ENCODE measurements around the gene NRIP1. TPM values are rescaled to one million over a fixed set of nuclear protein-coding genes. Genes with fewer than 3 reads are reported as not detected.

Gene NRIP1
- total RNA-seq, 2 donors from 2014 or later = 11.9 to 30.9 TPM

DNA sequence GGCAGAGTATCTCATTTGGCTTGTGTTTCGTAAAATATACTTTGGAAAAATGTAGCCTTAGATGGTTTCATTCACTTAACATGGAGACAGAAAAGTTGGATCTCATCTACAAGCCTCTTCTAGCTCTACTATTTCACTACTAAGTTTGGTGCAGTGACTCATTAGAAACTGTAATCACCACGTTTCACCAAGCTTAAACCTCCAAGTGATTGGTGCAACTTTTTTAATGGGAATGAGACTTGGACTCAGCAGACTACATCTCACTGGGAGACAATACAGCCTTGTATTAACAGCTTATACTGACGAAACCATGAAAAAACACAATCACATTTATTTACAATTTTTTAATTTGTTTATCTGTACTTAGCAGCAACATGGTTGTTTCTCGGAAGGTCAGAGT is 29.9 kb upstream of the NRIP1 start:
- Histone ChIP-seq H3K9me3 (no peaks in the 10 kb centered on the region), H3K27ac (no peak overlapping the region), H3K27me3 (replicated peaks; ENCODE audit: insufficient read depth) (no peaks in the 10 kb centered on the region), H3K4me3 (no peak overlapping the region), H3K4me1 (ENCODE audit: control insufficient read depth in 1 of 2, low read depth in 2 of 2) (no peaks in the 10 kb centered on the region), H3K36me3 (no peaks in the 10 kb centered on the region)
- no peak for ATAC-seq (ENCODE audit: insufficient number of reproducible peaks, low FRiP score, low read depth)
- TF ChIP-seq, protein P1, sequence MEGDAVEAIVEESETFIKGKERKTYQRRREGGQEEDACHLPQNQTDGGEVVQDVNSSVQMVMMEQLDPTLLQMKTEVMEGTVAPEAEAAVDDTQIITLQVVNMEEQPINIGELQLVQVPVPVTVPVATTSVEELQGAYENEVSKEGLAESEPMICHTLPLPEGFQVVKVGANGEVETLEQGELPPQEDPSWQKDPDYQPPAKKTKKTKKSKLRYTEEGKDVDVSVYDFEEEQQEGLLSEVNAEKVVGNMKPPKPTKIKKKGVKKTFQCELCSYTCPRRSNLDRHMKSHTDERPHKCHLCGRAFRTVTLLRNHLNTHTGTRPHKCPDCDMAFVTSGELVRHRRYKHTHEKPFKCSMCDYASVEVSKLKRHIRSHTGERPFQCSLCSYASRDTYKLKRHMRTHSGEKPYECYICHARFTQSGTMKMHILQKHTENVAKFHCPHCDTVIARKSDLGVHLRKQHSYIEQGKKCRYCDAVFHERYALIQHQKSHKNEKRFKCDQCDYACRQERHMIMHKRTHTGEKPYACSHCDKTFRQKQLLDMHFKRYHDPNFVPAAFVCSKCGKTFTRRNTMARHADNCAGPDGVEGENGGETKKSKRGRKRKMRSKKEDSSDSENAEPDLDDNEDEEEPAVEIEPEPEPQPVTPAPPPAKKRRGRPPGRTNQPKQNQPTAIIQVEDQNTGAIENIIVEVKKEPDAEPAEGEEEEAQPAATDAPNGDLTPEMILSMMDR (IDR thresholded peaks at IDR 0.05) = no peak
- no peak for DNase-seq (ENCODE audit: low spot score)

DNA sequence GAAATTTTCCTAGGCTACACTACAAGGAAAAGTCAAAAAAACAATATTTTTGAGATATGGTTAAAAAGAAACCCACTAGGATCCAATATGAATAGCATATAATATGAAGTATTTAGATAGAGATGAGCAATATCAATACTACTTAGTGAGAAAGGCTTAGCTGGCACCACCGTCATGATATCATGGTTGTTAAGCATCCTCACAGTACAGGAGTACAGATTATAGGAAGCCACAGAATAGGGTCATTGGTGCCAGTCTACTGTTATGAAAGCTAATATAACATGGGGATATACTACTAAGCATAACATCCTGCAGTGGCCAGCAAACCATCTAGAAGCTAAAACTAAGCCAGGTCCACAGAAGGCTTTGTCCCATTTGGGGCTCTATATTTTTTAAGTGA is 28.4 kb upstream of the NRIP1 start:
- no peak for ATAC-seq (ENCODE audit: insufficient number of reproducible peaks, low FRiP score, low read depth)
- no peak overlapping the region for H3K4me3 ChIP-seq

DNA sequence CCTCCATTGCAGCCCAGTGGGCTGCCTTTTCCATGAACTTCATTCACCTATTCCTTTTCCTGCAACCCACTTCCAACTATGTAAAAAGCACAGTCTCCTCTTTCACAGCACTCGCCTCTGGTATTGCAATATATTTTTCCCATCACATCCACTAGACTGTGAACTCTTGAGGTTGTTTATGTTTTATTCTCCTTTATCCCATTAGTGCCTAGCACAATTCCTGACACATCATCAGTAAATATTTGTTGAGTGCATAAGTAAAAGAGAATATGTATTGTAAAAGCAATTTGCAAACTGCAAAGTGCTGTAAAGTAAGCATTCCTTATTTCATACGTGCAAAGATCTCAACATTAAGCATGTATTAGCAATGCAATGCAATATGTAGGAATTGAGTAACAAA is 27.9 kb upstream of the NRIP1 start:
- H3K36me3 ChIP-seq = no peaks in the 10 kb centered on the region
- TF ChIP-seq, protein P1 (IDR thresholded peaks at IDR 0.05) = no peak
- no peaks in the 10 kb centered on the region for H3K27me3 ChIP-seq (replicated peaks; ENCODE audit: insufficient read depth)
- H3K4me1 ChIP-seq (ENCODE audit: control insufficient read depth in 1 of 2, low read depth in 2 of 2) = no peaks in the 10 kb centered on the region
- ATAC-seq (ENCODE audit: insufficient number of reproducible peaks, low FRiP score, low read depth) (no peak), DNase-seq (ENCODE audit: low spot score) (no peak)
- no peak overlapping the region for H3K4me3 ChIP-seq
- H3K9me3 ChIP-seq = no peaks in the 10 kb centered on the region
- no peak overlapping the region for H3K27ac ChIP-seq

More for the DNA sequence above, 28.4 kb upstream of the NRIP1 start:
- Histone ChIP-seq H3K36me3 (no peaks in the 10 kb centered on the region), H3K27ac (no peak overlapping the region), H3K4me1 (ENCODE audit: control insufficient read depth in 1 of 2, low read depth in 2 of 2) (no peaks in the 10 kb centered on the region), H3K27me3 (replicated peaks; ENCODE audit: insufficient read depth) (no peaks in the 10 kb centered on the region), H3K9me3 (no peaks in the 10 kb centered on the region)
- DNase-seq (ENCODE audit: low spot score) = no peak
- TF ChIP-seq, protein P1 (IDR thresholded peaks at IDR 0.05) = no peak

DNA sequence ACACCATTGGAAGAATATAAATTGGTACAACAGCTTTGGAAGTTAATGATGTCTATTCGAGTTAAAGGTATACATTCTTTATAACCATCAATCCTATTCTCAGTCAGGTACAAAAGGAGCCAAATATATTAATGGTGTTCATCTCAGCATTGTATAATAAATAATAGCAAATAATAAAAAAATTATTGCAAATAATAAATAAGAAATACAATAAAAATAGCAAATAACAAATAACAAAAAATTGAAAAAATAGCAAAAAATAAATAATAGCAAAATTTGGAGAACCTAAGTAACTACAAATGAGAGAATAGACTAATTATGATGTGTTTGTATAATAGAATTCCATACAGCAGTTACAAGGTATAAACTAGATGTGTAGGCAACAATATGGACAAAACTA is 25.6 kb upstream of the NRIP1 start:
- no peak overlapping the region for H3K27ac ChIP-seq
- ATAC-seq (ENCODE audit: insufficient number of reproducible peaks, low FRiP score, low read depth) = no peak
- TF ChIP-seq, protein P1 (IDR thresholded peaks at IDR 0.05) = no peak

DNA sequence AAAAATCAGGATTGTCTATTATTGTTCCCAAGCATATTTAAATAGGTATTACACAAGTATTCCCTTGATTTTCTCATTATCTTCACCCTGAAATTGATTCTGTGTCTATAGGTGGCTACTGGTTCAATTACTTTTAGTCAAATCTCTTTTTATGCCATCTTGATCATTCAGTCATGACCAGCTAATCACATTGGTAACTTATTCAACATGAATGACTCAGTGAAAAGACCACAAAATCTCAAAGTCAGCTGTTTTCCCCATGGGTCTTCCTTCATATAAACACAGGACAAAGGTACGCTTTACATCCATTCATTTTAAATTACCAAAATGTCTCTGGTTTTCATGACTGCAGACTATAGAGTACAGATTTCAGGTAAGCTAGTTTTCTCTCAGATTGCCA is 23.7 kb upstream of the NRIP1 start:
- no peak for DNase-seq (ENCODE audit: low spot score)
- ATAC-seq (ENCODE audit: insufficient number of reproducible peaks, low FRiP score, low read depth) = no peak
- H3K4me3 ChIP-seq = no peak overlapping the region
- H3K27me3 ChIP-seq (replicated peaks; ENCODE audit: insufficient read depth) = no peaks in the 10 kb centered on the region
- no peaks in the 10 kb centered on the region for H3K36me3 ChIP-seq
- no peaks in the 10 kb centered on the region for H3K9me3 ChIP-seq
- H3K4me1 ChIP-seq (ENCODE audit: control insufficient read depth in 1 of 2, low read depth in 2 of 2) = no peaks in the 10 kb centered on the region
- no peak overlapping the region for H3K27ac ChIP-seq
- TF ChIP-seq, protein P1 (IDR thresholded peaks at IDR 0.05) = no peak

More for the DNA sequence above, 25.6 kb upstream of the NRIP1 start:
- Histone ChIP-seq H3K9me3 (no peaks in the 10 kb centered on the region), H3K27me3 (replicated peaks; ENCODE audit: insufficient read depth) (no peaks in the 10 kb centered on the region), H3K4me3 (no peak overlapping the region), H3K36me3 (no peaks in the 10 kb centered on the region), H3K4me1 (ENCODE audit: control insufficient read depth in 1 of 2, low read depth in 2 of 2) (no peaks in the 10 kb centered on the region)
- DNase-seq (ENCODE audit: low spot score) = no peak
